GM15510 (cell line): ENCODE measurements around the gene HMCN2.

Experiments
- POLR2A ChIP-seq: IDR thresholded peaks from 3 replicates; pipeline ENCODE4 v1.6.1; 2011; ENCODE audit warnings: borderline replicate concordance; ENCODE audit not compliant: insufficient read length; ENCODE audit errors: extremely low read depth

Gene HMCN2

DNA sequence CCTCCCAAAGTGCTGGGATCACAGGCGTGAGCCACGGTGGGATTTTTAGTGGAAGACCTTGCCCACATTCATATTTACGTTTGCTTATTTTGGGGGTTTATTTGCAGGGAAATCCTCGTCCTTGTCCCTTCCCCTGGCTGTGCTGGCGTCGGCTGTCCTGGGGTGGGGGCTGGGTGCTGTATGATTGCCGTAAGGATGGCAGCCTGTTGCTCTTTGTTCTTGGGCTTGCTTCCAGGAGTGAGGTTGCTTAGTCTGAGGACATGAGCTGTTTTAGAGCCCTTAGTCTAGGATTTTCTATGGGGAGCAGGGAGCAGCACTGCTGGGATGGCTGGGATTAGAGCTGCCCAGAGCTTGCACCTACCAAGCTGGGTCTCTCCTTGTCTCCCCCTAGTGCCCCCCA lies 93.4 kb downstream of the HMCN2 start:
- TF ChIP-seq POLR2A = no peak

- no peak for TF ChIP-seq POLR2A
Measured at GRCh38 chr9:130359819-130360218, 94.3 kb downstream of the HMCN2 start.

- no peak for TF ChIP-seq POLR2A
Measured at GRCh38 chr9:130360672-130361071, 95.1 kb downstream of the HMCN2 start.

GRCh38 chr9:130361873-130362362 lies 96.4 kb downstream of the HMCN2 start:
- TF ChIP-seq POLR2A = no peak

GRCh38 chr9:130362691-130363090 lies 97.1 kb downstream of the HMCN2 start:
- no peak for TF ChIP-seq POLR2A

GRCh38 chr9:130363755-130364404 lies 98.3 kb downstream of the HMCN2 start:
- no peak for TF ChIP-seq POLR2A

GRCh38 chr9:130364619-130365322 lies 99.2 kb downstream of the HMCN2 start:
- no peak for TF ChIP-seq POLR2A

GRCh38 chr9:130365323-130365721 lies 99.8 kb downstream of the HMCN2 start:
- TF ChIP-seq POLR2A = no peak

- TF ChIP-seq POLR2A = no peak
Measured at GRCh38 chr9:130366072-130366471, 100.5 kb downstream of the HMCN2 start.

- TF ChIP-seq POLR2A = no peak
Measured at GRCh38 chr9:130366888-130367550, 101.5 kb downstream of the HMCN2 start.

DNA sequence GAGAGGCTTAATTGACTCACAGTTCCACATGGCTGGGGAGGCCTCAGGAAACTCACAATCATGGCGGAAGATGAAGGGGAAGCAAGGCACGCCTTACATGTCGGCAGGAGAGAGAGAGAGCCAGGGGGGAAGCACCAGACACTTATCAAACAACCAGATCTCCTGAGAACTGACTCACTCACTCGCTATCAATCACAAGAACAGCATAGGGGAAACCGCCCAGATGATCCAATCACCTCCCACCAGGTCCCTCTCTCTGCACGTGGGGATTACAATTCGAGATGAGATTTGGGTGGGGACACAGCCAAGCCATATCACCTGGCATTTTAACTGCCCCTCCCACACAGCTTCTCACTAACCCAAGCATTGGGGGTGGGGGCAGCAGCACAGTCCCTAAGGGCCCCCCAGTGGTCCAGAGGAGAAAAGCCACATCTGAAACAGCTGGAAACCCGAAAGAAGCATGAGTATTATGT lies 103.1 kb downstream of the HMCN2 start:
- TF ChIP-seq POLR2A = no peak

GRCh38 chr9:130370226-130370625 lies 104.7 kb downstream of the HMCN2 start:
- no peak for TF ChIP-seq POLR2A

DNA sequence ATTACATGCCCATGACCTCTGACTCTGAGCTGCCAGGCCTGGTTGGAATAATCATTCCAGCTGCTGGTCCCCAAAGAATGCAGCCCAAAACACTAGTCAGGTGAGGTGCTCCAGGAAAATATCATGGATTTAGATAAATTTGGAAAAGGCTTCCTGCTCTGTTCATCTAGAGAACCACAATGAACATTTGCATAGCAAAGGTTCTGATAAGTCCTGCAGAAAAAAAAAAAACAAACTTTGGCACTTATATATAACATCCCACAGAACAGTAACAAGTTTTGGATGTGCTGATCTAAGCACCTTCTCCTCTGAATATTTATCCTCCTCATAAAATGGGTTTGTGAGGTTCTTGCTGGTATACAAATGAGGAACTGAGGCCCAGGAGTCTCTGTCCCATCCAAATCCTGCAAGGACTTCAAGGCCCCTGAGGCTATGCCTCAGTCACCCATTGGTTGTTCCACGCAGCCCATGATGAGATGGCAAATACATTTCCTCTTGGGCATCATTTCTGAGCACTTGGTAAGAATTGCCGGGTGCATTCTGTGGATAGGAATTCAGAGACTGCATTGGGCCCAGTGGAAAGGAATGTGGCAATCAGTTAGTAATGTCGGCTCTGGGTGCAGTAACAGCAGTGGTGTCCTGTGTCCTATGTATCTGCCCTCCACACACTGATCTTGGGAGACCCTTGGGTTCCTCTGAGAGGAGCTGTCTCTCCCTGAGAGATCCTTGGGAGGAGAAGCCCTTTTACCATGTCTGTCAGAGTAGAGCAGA lies 105.8 kb downstream of the HMCN2 start:
- no peak for TF ChIP-seq POLR2A

DNA sequence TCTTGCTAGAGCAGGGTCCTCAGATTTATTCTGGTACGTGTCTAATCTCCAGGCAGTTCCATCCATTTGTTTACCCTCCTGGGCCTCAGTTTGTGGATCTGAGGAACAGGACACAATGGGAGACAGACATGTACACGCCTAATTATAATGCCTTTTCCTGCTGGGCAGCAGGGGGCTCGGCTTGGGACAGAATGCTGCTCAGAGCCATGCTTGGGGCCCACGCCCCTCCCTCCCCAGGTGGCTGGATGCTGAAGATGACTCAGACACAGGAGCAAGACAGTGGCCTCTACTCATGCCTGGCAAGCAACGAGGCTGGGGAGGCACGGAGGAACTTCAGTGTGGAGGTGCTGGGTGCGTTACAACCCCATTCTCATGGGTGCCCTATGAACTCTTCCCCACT lies 106.5 kb downstream of the HMCN2 start:
- no peak for TF ChIP-seq POLR2A

DNA sequence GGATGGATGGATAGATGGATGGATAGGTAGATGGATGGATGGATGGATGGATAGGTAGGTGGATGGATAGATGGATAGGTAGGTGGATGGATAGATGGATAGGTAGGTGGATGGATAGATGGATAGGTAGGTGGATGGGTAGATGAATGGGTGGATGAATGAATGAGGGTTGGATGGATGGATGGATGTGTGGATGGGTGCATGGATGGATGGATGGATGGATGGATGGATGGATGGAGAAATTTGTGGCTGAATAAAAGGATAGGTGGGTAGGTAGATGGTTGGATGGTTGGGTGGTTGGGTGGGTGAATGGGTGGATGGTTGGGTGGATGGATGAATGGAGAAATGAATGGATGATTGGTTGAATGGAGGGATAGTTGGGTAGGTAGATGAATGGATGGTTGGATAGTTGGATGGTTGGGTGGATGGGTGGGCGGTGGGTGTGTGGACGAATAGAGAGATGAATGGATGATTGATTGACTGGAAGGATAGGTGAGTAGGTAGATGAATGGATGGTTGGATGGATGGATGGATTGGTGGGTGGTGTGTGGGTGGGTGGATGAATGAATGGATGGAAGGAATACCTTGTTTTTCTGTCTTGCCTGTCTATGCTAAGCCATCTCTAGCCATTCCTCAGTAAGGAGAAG lies 108.2 kb downstream of the HMCN2 start:
- TF ChIP-seq POLR2A = no peak

GRCh38 chr9:130377612-130378011 lies 112.1 kb downstream of the HMCN2 start:
- TF ChIP-seq POLR2A = no peak
